Muscle layer of colon (tissue), 2 donors: ENCODE data around the gene MAP4K4.

Experiments used
- H3K27ac ChIP-seq: one replicate; pipeline ENCODE4 v1.7.0; 2013; ENCODE audit warnings: low read depth, mild to moderate bottlenecking, low read length, moderate library complexity
- H3K27me3 ChIP-seq, 2 donors: one replicate each; pipeline ENCODE4 v1.7.0; 2013; ENCODE audit warnings: low read length in 2 of 2, mild to moderate bottlenecking in 2 of 2; ENCODE audit not compliant: insufficient read depth in 2 of 2, control insufficient read depth in 1 of 2
- H3K36me3 ChIP-seq: one replicate; pipeline ENCODE4 v1.7.0; 2013; ENCODE audit warnings: mild to moderate bottlenecking, low read length; ENCODE audit not compliant: insufficient read depth
- H3K4me1 ChIP-seq: one replicate; pipeline ENCODE4 v1.7.0; 2013; ENCODE audit warnings: mild to moderate bottlenecking, low read length; ENCODE audit not compliant: insufficient read depth
- H3K4me3 ChIP-seq, 2 donors: one replicate each; pipeline ENCODE4 v1.7.0; 2013; ENCODE audit warnings: low read length in 2 of 2, low read depth in 1 of 2, mild to moderate bottlenecking in 1 of 2, moderate library complexity in 1 of 2
- H3K9ac ChIP-seq: one replicate; pipeline ENCODE4 v1.7.0; 2013; ENCODE audit warnings: low read length
- H3K9me3 ChIP-seq: one replicate; pipeline ENCODE4 v1.7.0; 2013; ENCODE audit warnings: mild to moderate bottlenecking, low read length
- donor health status: abdominal sarcoma.
- donor health status: Adenocarcinoma of cecum.

Gene MAP4K4

DNA sequence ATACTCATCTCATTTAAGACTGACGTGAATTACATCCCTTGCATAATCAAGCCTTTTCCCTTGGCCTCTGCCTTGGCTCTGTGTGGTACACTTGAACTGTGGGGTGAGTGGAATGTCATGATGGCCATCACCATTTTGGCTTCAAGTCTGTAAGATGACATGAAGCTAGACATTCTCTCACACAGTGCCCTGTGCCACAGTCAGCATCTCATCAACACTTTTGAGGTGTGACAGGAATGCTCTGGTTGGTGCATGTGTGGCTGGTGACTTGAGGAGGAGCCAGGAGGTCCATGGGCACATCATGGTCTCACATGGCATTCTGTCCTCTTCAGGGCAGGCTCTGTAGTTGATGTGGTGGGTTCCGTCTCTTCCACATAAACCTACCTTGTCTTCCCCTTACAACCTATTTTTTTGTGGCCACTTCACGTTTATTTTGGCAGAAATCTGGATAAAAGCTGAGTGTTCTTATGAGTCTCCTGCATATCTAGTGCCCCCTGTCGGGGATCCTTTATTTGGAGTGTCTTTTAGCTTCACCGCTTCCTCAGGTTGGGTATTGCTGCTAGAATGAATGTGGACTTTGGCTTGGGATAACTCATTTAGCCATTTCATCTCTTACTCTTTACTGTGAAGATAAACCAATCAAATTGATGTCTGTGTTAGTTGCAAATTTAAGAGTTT is 28.1 kb downstream of the MAP4K4 start:
- H3K4me3 ChIP-seq: no peak overlapping the region
- H3K36me3 ChIP-seq: no peaks in the 10 kb centered on the region
- H3K27me3 ChIP-seq: no peaks in the 10 kb centered on the region
- H3K9me3 ChIP-seq: no peaks in the 10 kb centered on the region
- H3K9ac ChIP-seq: no peak overlapping the region
- H3K27ac ChIP-seq: no peak overlapping the region
- H3K4me1 ChIP-seq: peaks cover 24% of the 10 kb centered on the region

DNA sequence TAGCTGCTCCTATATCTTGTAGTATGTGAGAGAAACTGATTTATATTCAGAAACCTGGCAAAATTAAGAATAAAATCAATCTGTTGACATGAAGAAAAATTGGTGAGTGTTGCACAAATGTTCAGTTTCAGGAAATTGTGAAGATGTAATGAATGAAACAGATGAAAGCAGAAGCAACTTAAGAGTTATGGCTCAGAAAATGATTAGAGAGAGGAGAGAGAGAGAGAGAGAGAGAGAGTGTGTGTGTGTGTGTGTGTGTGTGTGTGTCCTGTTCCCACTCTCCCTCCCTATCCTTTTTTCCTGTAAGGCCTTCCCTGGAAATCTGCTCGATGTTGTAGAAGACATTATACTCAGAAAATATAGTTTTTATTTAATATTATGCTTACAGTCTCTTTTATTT is 31.4 kb downstream of the MAP4K4 start:
- Histone ChIP-seq H3K4me1 (peaks cover 22% of the 10 kb centered on the region), H3K27ac (no peak overlapping the region), H3K9me3 (no peaks in the 10 kb centered on the region), H3K27me3 (no peaks in the 10 kb centered on the region), H3K9ac (no peak overlapping the region), H3K4me3 (no peak overlapping the region), H3K36me3 (no peaks in the 10 kb centered on the region)

DNA sequence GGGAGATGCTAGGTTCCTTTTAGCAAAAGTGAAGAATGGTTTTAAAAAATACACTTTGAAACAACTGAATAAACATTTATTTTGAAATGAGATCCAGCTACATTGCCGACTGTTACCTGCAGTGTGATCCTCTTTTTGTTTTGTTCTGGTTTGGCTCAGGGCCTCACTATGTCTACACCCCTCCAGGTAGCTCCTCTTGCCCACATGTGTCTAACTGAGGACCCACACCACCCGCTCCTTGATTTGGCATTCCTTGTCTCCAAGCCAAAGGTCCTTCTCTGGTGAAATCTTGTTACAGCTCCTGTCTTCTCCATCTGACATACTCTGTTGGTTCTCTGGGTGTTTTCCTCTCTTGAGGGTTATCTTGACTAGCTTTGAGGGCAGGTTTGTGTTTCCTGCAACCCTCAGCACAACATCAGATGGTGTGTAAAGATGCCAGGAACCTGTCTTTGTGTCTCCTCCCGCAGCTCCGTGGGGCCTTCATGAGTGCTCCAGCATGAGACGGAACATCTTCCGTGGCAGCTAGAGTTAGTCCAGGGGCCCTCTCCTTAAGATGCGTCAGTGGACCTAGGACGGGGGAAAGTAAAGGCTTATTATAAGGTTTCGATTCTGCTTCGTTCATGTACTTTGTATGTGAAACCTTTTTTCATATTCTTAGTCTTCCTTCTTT is 32.1 kb downstream of the MAP4K4 start:
- Histone ChIP-seq H3K9me3 (no peaks in the 10 kb centered on the region), H3K9ac (no peak overlapping the region), H3K36me3 (no peaks in the 10 kb centered on the region), H3K4me3 (no peak overlapping the region), H3K27ac (no peak overlapping the region), H3K27me3 (no peaks in the 10 kb centered on the region), H3K4me1 (peaks cover 21% of the 10 kb centered on the region)

GRCh38 chr2:101731221-101732054 is 33.9 kb downstream of the MAP4K4 start:
- Histone ChIP-seq H3K27ac (no peak overlapping the region), H3K9me3 (no peaks in the 10 kb centered on the region), H3K4me1 (peaks cover 38% of the 10 kb centered on the region), H3K36me3 (no peaks in the 10 kb centered on the region), H3K4me3 (no peak overlapping the region), H3K9ac (no peak overlapping the region), H3K27me3 (no peaks in the 10 kb centered on the region)

- no peaks in the 10 kb centered on the region for H3K9me3 ChIP-seq
- no peak overlapping the region for H3K4me3 ChIP-seq
- no peak overlapping the region for H3K9ac ChIP-seq
- no peak overlapping the region for H3K27ac ChIP-seq
- peaks cover 46% of the 10 kb centered on the region for H3K4me1 ChIP-seq
- no peaks in the 10 kb centered on the region for H3K36me3 ChIP-seq
- H3K27me3 ChIP-seq: no peaks in the 10 kb centered on the region
Observed at GRCh38 chr2:101732199-101732598, 34.7 kb downstream of the MAP4K4 start.

GRCh38 chr2:101732773-101733256 is 35.3 kb downstream of the MAP4K4 start:
- Histone ChIP-seq H3K9ac (no peak overlapping the region), H3K27ac (no peak overlapping the region), H3K4me1 (peaks cover 51% of the 10 kb centered on the region), H3K36me3 (no peaks in the 10 kb centered on the region), H3K9me3 (no peaks in the 10 kb centered on the region), H3K27me3 (no peaks in the 10 kb centered on the region), H3K4me3 (no peak overlapping the region)

DNA sequence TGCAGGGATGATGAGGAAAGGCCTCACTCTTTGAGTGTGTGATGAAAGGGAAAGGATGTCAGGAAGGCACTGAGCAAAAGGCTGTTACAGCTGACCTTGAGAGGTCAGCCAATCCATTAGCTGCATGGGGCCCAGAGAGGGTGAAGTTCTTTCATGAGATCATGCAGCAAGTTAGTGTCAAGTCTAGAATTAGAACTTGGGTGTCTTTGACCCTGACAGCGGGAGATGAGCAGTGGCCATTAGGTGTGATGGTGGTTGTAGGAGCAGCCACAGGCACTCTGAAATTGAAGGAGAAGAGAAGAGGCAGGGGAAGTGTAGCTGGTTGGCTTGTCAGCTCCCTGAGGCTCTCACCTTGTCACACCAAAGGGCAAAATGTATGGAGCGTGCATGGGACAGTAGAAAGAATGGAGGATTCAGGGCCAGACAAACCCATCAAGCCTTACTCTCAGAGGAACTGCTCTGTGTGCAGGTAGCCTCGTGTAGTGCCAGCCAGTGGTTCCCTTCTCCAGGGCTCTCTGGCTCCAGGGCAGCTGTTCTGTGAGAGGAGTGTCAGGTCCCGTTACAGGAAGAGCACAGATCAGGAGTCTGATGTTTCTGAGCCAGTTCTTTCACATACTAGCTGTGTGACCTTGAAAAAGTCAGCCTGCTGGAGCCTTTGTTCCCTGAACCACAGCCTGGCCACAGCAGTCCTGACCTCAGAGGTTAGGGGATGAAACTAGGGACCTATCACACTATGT is 35.9 kb downstream of the MAP4K4 start:
- no peaks in the 10 kb centered on the region for H3K27me3 ChIP-seq
- no peak overlapping the region for H3K27ac ChIP-seq
- peaks cover 53% of the 10 kb centered on the region for H3K4me1 ChIP-seq
- no peak overlapping the region for H3K9ac ChIP-seq
- H3K9me3 ChIP-seq: no peaks in the 10 kb centered on the region
- no peaks in the 10 kb centered on the region for H3K36me3 ChIP-seq
- no peak overlapping the region for H3K4me3 ChIP-seq

DNA sequence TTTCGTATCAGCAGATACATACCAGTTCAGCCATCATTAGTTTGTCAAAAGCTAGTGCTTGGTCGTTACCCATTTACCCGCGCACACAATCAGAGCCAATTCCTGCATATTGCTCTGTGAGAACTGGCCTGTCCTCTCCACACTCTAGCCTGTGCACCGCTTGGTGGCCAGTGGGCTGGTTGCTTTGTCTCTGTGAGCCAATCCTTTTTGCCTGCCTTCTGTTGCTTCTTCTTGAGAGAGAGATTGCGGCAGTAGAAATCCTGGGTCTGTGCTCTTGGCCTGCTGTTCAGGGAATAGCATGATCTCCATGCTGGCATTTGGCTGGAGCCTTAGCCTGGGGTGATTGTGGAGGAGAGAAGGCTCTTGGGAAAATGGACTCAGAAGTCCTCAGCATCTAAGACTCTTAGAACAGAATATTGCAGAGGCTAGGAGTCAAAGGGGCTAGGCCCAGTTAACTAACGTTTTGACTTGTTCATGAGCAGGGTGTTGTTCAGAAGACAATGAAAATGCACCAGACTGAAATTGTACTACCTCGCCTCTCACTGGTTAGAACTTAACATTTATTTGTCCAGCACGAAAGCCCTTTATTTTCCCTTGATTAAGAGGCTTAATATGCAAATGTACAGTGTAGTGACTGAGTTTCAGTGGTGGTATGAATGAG is 37.1 kb downstream of the MAP4K4 start:
- Histone ChIP-seq H3K4me1 (peaks cover 51% of the 10 kb centered on the region), H3K4me3 (no peak overlapping the region), H3K9ac (no peak overlapping the region), H3K27me3 (no peaks in the 10 kb centered on the region), H3K9me3 (no peaks in the 10 kb centered on the region), H3K27ac (no peak overlapping the region), H3K36me3 (no peaks in the 10 kb centered on the region)

DNA sequence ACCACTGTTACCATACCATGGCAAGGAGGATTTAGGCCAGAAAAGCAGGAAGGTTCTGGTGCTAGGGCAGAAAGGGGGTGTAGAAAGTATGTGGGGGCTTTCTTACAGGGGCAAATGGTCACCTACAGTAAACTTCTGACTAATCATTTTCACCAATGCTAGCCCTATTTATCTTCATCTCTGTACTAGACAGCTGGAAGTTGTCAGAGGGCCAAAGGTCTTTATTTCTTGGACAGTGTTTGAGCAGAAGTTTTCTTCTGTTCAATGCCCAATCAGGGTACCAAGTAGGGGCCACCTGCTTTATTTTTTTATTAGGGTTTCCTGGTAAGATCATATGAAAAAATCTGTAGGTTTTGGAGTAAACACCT is 37.6 kb downstream of the MAP4K4 start:
- Histone ChIP-seq H3K9me3 (no peaks in the 10 kb centered on the region), H3K27me3 (no peaks in the 10 kb centered on the region), H3K4me3 (no peak overlapping the region), H3K4me1 (peaks cover 48% of the 10 kb centered on the region), H3K9ac (no peak overlapping the region), H3K36me3 (no peaks in the 10 kb centered on the region), H3K27ac (no peak overlapping the region)

- Histone ChIP-seq H3K27me3 (no peaks in the 10 kb centered on the region), H3K4me3 (no peak overlapping the region), H3K9me3 (no peaks in the 10 kb centered on the region), H3K36me3 (no peaks in the 10 kb centered on the region), H3K9ac (no peak overlapping the region), H3K4me1 (peaks cover 55% of the 10 kb centered on the region), H3K27ac (no peak overlapping the region)
Observed at GRCh38 chr2:101736233-101736632, 38.7 kb downstream of the MAP4K4 start.
